HL-60 (cell line): ENCODE data around the gene PTGDS.

Experiments used
- DNase-seq, 2 experiments: peaks; one replicate each; pipeline ENCODE4 v3.0.0-alpha.2; 2010 to 2020; ENCODE audit warnings: low read depth in 1 of 2, low spot score in 1 of 2
- H3K27ac ChIP-seq: fragments of 250-450 bp; sonication (Bioruptor Pico); replicated peaks from 2 replicates; pipeline ENCODE4 v1.5.1; 2020; ENCODE audit warnings: mild to moderate bottlenecking, moderate library complexity
- H3K27me3 ChIP-seq: fragments of 250-450 bp; sonication (Bioruptor Pico); 2 replicates; pipeline ENCODE4 v1.5.1; 2021; ENCODE audit warnings: mild to moderate bottlenecking, moderate library complexity; ENCODE audit not compliant: insufficient read depth, poor library complexity, severe bottlenecking
- H3K4me3 ChIP-seq: replicated peaks from 2 replicates; pipeline ENCODE4 v1.5.1; 2011; ENCODE audit warnings: mild to moderate bottlenecking, control low read depth, low read length; ENCODE audit not compliant: insufficient read depth
- GABPA ChIP-seq: IDR thresholded peaks from 2 replicates; pipeline ENCODE4 v1.6.1; 2012; ENCODE audit warnings: low read depth
- POLR2AphosphoS5 ChIP-seq: IDR thresholded peaks from 2 replicates; pipeline ENCODE4 v1.6.1; 2012; ENCODE audit warnings: low read depth
- SPI1 ChIP-seq: IDR thresholded peaks from 2 replicates; pipeline ENCODE4 v1.6.1; 2012; ENCODE audit warnings: low read depth, mild to moderate bottlenecking, borderline replicate concordance
- TF ChIP-seq, protein P1 (sequence below): IDR thresholded peaks from 2 replicates; pipeline ENCODE4 v1.6.1; 2012; ENCODE audit warnings: low read depth; ENCODE audit not compliant: insufficient replicate concordance
- TF ChIP-seq, protein P2 (sequence below): IDR thresholded peaks from one replicate; pipeline ENCODE4 v1.5.1; 2011; ENCODE audit warnings: low read length, control low read depth, inconsistent platforms; ENCODE audit not compliant: insufficient read depth

The PTGDS gene

DNA sequence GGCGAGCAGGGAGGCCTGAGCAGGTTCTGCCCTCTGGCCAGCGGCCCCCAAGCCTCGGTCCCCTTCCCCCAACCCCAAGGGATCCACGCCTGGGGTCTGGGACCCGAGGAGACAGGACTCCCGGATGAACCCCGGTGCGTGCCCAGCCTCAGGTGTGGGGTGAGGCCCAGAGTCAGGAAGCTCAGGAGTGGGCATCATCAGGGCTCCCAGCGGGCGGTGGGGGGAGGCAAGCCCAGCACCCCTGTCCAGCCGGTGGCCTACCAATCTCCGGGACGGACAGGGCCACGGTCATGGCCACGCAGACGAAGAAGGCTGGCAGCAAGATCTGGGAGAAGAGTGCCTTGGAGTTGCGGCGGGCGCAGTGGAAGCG is 36.3 kb downstream of the PTGDS start:
- TF ChIP-seq GABPA, result no peak
- TF ChIP-seq, protein P1, sequence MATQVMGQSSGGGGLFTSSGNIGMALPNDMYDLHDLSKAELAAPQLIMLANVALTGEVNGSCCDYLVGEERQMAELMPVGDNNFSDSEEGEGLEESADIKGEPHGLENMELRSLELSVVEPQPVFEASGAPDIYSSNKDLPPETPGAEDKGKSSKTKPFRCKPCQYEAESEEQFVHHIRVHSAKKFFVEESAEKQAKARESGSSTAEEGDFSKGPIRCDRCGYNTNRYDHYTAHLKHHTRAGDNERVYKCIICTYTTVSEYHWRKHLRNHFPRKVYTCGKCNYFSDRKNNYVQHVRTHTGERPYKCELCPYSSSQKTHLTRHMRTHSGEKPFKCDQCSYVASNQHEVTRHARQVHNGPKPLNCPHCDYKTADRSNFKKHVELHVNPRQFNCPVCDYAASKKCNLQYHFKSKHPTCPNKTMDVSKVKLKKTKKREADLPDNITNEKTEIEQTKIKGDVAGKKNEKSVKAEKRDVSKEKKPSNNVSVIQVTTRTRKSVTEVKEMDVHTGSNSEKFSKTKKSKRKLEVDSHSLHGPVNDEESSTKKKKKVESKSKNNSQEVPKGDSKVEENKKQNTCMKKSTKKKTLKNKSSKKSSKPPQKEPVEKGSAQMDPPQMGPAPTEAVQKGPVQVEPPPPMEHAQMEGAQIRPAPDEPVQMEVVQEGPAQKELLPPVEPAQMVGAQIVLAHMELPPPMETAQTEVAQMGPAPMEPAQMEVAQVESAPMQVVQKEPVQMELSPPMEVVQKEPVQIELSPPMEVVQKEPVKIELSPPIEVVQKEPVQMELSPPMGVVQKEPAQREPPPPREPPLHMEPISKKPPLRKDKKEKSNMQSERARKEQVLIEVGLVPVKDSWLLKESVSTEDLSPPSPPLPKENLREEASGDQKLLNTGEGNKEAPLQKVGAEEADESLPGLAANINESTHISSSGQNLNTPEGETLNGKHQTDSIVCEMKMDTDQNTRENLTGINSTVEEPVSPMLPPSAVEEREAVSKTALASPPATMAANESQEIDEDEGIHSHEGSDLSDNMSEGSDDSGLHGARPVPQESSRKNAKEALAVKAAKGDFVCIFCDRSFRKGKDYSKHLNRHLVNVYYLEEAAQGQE, result no peak
- TF ChIP-seq SPI1, result no peak
- no peak for TF ChIP-seq POLR2AphosphoS5
- TF ChIP-seq, protein P2, sequence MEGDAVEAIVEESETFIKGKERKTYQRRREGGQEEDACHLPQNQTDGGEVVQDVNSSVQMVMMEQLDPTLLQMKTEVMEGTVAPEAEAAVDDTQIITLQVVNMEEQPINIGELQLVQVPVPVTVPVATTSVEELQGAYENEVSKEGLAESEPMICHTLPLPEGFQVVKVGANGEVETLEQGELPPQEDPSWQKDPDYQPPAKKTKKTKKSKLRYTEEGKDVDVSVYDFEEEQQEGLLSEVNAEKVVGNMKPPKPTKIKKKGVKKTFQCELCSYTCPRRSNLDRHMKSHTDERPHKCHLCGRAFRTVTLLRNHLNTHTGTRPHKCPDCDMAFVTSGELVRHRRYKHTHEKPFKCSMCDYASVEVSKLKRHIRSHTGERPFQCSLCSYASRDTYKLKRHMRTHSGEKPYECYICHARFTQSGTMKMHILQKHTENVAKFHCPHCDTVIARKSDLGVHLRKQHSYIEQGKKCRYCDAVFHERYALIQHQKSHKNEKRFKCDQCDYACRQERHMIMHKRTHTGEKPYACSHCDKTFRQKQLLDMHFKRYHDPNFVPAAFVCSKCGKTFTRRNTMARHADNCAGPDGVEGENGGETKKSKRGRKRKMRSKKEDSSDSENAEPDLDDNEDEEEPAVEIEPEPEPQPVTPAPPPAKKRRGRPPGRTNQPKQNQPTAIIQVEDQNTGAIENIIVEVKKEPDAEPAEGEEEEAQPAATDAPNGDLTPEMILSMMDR, result no peak
- no peak for DNase-seq
- no peak overlapping the region for H3K27ac ChIP-seq
- no peak overlapping the region for H3K4me3 ChIP-seq
- H3K27me3 ChIP-seq, result no peaks in the 10 kb centered on the region

DNA sequence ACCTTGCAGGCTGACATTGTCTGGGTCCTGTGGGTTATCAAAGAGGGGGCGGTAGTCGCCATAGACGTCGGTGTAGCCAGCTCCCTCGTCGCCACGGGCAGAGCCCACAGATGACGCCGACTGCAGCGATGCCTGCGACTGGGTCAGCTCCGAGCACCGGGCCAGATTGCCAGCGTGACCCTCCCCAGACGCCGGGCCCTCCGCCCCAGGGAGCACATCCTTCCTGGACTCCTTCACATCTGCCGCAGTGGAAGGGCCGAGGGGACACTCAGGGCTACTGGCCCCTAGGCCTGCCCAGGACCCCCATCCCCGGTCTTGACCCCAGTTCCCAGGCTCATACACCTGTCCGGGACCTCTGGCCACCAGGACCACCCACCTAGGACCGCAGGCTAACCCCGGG is 36.9 kb downstream of the PTGDS start:
- no peak for DNase-seq
- no peaks in the 10 kb centered on the region for H3K27me3 ChIP-seq
- H3K27ac ChIP-seq, result no peak overlapping the region
- TF ChIP-seq, protein P2, result no peak
- TF ChIP-seq POLR2AphosphoS5, result no peak
- TF ChIP-seq, protein P1, result no peak
- TF ChIP-seq SPI1, result no peak
- no peak for TF ChIP-seq GABPA
- H3K4me3 ChIP-seq, result no peak overlapping the region

DNA sequence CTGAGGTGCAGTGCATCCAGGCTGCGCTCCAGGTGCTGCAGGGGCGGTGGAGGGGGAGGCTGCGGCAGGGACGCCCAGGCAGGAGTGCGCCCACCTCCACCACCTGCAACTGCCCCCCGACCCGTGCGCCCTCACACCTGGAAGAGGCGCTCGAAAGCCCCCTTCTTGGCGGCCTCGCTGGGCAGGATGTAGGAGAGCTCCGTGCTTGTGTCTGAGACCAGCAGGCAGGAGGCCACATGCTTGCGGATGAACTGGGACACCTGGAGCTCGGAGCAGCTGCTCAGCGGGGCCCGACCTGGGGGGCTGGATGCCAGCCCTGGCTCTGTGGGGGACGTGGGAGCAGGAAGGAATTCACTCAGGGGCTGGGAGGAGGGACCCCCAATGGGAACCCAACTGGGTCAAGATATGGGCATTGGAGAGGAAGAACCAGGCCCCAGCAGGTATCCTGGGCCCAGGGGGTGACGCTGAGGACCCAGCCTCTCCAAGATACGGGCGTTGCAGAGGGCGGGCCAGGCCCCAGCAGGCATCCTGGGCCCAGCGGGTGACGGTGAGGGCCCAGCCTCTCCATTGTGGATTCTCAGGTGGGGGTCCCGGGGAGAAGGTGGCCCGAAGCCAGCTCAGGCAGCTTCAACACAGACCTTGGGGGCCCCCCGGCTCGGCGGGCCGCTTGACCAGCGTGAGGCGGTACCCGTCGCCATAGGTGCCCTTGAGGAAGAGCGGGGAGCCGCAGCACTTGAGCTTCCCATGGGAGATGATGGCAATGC is 37.7 kb downstream of the PTGDS start:
- H3K27me3 ChIP-seq, result no peaks in the 10 kb centered on the region
- H3K27ac ChIP-seq, result no peak overlapping the region
- TF ChIP-seq, protein P2, result no peak
- TF ChIP-seq, protein P1, result no peak
- no peak for TF ChIP-seq GABPA
- no peak for TF ChIP-seq POLR2AphosphoS5
- no peak for TF ChIP-seq SPI1
- no peak for DNase-seq
- no peak overlapping the region for H3K4me3 ChIP-seq
